ENCODE results near the gene RNPS1.

GRCh38 chr16:2252806-2253148, 15.1 kb downstream of the RNPS1 start:
- TF ChIP-seq, protein P1, sequence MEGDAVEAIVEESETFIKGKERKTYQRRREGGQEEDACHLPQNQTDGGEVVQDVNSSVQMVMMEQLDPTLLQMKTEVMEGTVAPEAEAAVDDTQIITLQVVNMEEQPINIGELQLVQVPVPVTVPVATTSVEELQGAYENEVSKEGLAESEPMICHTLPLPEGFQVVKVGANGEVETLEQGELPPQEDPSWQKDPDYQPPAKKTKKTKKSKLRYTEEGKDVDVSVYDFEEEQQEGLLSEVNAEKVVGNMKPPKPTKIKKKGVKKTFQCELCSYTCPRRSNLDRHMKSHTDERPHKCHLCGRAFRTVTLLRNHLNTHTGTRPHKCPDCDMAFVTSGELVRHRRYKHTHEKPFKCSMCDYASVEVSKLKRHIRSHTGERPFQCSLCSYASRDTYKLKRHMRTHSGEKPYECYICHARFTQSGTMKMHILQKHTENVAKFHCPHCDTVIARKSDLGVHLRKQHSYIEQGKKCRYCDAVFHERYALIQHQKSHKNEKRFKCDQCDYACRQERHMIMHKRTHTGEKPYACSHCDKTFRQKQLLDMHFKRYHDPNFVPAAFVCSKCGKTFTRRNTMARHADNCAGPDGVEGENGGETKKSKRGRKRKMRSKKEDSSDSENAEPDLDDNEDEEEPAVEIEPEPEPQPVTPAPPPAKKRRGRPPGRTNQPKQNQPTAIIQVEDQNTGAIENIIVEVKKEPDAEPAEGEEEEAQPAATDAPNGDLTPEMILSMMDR (IDR thresholded peaks at IDR 0.05), result no peak
- TF ChIP-seq POLR2A (IDR thresholded peaks at IDR 0.05), result no peak

Measured in prostate gland (tissue), 2 donors.